CD4-positive, alpha-beta memory T cell (primary cell): ENCODE measurements around the gene ALG1. TPM values are rescaled to one million over a fixed set of nuclear protein-coding genes. Genes with fewer than 3 reads are reported as not detected.
A peak's percentile ranks its signal among the peaks of the same experiment; 100 is the strongest.
"Not testable (repeated sequence)": the region's sequence is repeated elsewhere in the genome, so short reads cannot be mapped to it uniquely, and the experiment has no call there.

Experiments used
- CTCF ChIA-PET: fragments of 350-600 bp; sonication (Branson Sonifier 250); formaldehyde crosslinking; loops from one replicate; lab custom pipeline; 2021; ENCODE audit warnings: inconsistent platforms; ENCODE audit not compliant: partially characterized antibody; lab: Charles Lee
- POLR2A ChIA-PET: fragments of 350-600 bp; sonication (Branson Sonifier 250); formaldehyde crosslinking; loops from one replicate; lab custom pipeline; 2021; ENCODE audit not compliant: partially characterized antibody; lab: Charles Lee
- DNase-seq, 5 donors: peaks; one replicate each; pipeline versions ENCODE4 v3.0.0 to v3.0.0-alpha.2; 2020 to 2022; ENCODE audit warnings: mixed read lengths in 1 of 5
- H3K27ac ChIP-seq: one replicate; pipeline ENCODE4 v1.7.0; 2013; ENCODE audit warnings: low read depth, low read length
- H3K27me3 ChIP-seq: 2 replicates; pipeline ENCODE4 v1.7.0; 2013; ENCODE audit warnings: mild to moderate bottlenecking, low read length, moderate library complexity; ENCODE audit not compliant: insufficient read depth
- H3K36me3 ChIP-seq: 2 replicates; pipeline ENCODE4 v1.7.0; 2013; ENCODE audit warnings: mild to moderate bottlenecking, low read length, moderate library complexity; ENCODE audit not compliant: insufficient read depth
- H3K4me1 ChIP-seq: 2 replicates; pipeline ENCODE4 v1.7.0; 2013; ENCODE audit warnings: mild to moderate bottlenecking, low read length, moderate library complexity; ENCODE audit not compliant: insufficient read depth
- H3K4me3 ChIP-seq, 2 donors: one replicate each; pipeline ENCODE4 v1.7.0; 2013; ENCODE audit warnings: low read length in 2 of 2, mild to moderate bottlenecking in 1 of 2
- H3K9me3 ChIP-seq, 2 donors: one replicate each; pipeline ENCODE4 v1.7.0; 2013; ENCODE audit warnings: low read length in 2 of 2, control low read depth in 1 of 2; ENCODE audit not compliant: control insufficient read depth in 1 of 2
- H3K27ac Mint-ChIP-seq, 7 donors: one replicate each; pipeline ENCODE4 v1.8.0; 2020 to 2021; ENCODE audit warnings: mixed read lengths in 7 of 7, mild to moderate bottlenecking in 6 of 7, inconsistent platforms in 3 of 7, moderate library complexity in 3 of 7
- H3K27me3 Mint-ChIP-seq, 2 donors: one replicate each; pipeline ENCODE4 v1.8.0; 2020 to 2021; ENCODE audit warnings: mixed read lengths in 2 of 2
- H3K36me3 Mint-ChIP-seq, 2 donors: one replicate each; pipeline ENCODE4 v1.8.0; 2020 to 2021; ENCODE audit warnings: mixed read lengths in 2 of 2, inconsistent platforms in 1 of 2, mild to moderate bottlenecking in 1 of 2
- H3K4me1 Mint-ChIP-seq, 4 donors: one replicate each; pipeline ENCODE4 v1.8.0; 2020 to 2021; ENCODE audit warnings: mixed read lengths in 4 of 4, mild to moderate bottlenecking in 1 of 4
- H3K4me3 Mint-ChIP-seq, 8 donors: one replicate each; pipeline ENCODE4 v1.8.0; 2020 to 2021; ENCODE audit warnings: mixed read lengths in 8 of 8, mild to moderate bottlenecking in 7 of 8, moderate library complexity in 6 of 8, inconsistent platforms in 3 of 8
- H3K9me3 Mint-ChIP-seq, 8 donors: one replicate each; pipeline ENCODE4 v1.8.0; 2020 to 2021; ENCODE audit warnings: mixed read lengths in 8 of 8, mild to moderate bottlenecking in 5 of 8, inconsistent platforms in 3 of 8, moderate library complexity in 1 of 8
- intact Hi-C: fragments of 100-400 bp; cut with micrococcal nuclease; formaldehyde crosslinking; loops from one replicate; pipeline ENCODE4 v1.15.1; 2023
- polyA plus RNA-seq, 2 donors: library from polyadenylated mRNA; unstranded; fragments of 300-500 nt; fragmentation: Illumina TruSeq; gene quantifications; one replicate each; pipeline ENCODE4 v1.2.3, GENCODE V29; 2021
- total RNA-seq, 2 experiments: library from RNA; stranded (reverse); gene quantifications; one replicate each; pipeline ENCODE4 v1.2.3, GENCODE V29; 2021

The ALG1 gene
- total and polyA plus RNA-seq, 4 experiments from 2014 or later, result 23.5 to 34.0 (median 27.7) TPM

DNA sequence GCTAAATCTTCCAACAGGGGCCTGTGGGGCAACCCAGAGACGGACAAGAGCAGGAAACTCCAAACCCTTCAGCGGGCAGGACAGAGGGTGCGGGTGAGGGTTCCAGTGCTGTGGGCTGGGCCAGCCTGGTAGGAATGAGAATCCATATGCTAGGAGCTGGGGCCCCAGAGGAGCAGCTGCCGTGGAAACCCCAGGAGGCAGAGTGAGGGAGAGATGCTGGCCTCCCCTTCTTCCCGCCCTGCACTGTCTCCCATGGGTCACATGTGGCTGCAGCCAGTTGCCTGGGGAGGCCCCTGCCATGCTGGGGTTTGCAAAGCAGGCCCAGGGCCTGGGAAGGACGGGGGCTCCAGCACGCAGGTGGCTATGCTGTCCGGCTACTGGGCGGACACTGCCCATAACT, 21.4 kb downstream of the ALG1 start:
- H3K4me3 ChIP-seq, DNase-seq, H3K27me3 Mint-ChIP-seq, H3K4me1 ChIP-seq, H3K9me3 Mint-ChIP-seq, H3K27ac Mint-ChIP-seq, H3K9me3 ChIP-seq, H3K4me3 Mint-ChIP-seq, POLR2A ChIA-PET, H3K27ac ChIP-seq, H3K27me3 ChIP-seq, H3K36me3 ChIP-seq: not testable (repeated sequence)
- CTCF ChIA-PET, result interaction anchor here (1.4 to 2.4 kb wide), 3 partner anchors 17 to 40 kb away, joined by 4 to 10 read pairs (median 6); no protein-coding TSS in a partner anchor
- Mint-ChIP-seq H3K36me3 (peaks cover 6 to 21% of the 10 kb centered on the region in 2 donors), H3K4me1 (peaks cover 11 to 24% (median 12%) of the 10 kb centered on the region in 4 donors)
- intact Hi-C loops, result loop anchor here (2.0 to 5.0 kb wide), 2 partner anchors 246 to 468 kb away; partner anchors contain the start of genes GLYR1, MGRN1 and UBN1

DNA sequence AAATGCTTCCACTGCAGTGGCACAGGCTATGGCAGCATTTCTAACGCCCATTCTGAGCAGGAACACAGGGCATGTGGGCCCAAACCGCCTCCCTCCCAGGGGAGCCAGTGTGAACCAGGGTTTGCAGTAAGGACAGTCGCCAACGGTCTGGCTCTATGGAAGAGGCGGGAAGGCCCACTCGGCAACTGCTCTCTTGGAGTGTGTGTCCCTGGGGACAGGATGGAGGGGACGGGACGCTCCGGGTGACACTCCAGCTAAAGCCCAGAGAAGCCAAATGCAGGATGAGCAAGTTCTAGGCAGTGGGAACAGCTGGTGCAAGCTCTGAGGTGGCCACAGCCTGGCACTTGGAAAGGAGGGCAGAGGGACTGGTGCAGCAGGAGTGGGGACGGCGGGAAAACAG, 22.1 kb downstream of the ALG1 start:
- H3K9me3 Mint-ChIP-seq, H3K27me3 ChIP-seq, H3K27me3 Mint-ChIP-seq, DNase-seq, H3K4me3 ChIP-seq, H3K27ac ChIP-seq, CTCF ChIA-PET, H3K4me1 ChIP-seq, POLR2A ChIA-PET, H3K9me3 ChIP-seq, H3K4me3 Mint-ChIP-seq, H3K36me3 ChIP-seq: not testable (repeated sequence)
- Mint-ChIP-seq H3K4me1 (peaks cover 11 to 27% (median 14%) of the 10 kb centered on the region in 4 donors), H3K27ac (peak overlapping the region in 3 of 7 donors; percentile 52 to 67 (median 67)), H3K36me3 (peaks cover 4 to 18% of the 10 kb centered on the region in 2 donors)
- intact Hi-C loops, result loop anchor here (2.0 to 5.0 kb wide), 2 partner anchors 246 to 469 kb away; partner anchors contain the start of genes GLYR1, MGRN1 and UBN1

DNA sequence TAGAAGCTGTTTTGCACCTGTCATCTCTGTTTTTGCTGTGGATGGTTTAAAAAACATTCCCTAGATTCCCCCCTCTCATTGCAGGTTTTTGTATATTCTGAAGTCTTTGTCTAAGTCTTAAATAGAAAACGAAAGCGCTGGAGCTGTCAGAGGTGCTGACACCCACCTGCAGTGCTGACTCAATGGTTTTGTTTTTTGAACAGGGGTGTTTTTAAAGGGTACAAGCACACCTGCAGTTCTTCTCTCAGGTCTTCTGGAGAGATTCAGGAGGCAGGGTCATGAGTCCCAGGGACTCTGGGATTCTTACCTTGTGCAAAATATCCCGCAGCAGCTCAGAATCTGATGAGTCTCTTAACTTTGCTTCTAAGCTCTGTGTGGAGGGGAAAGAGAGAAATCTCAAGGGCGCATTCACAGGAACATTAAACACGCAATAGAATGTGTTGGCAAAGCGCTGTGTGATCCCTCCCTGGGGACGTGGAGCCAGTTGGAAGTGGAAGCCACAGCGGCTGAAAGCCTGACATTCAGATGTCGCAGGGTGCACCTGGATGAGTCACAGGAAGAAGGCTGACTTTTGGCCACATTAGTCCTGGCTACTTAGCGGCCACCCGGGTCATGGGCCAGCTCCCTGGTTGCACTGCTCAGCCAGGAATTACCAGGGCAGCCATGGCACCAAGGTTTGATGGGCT, 23.6 kb downstream of the ALG1 start:
- CTCF ChIA-PET, H3K36me3 ChIP-seq, intact Hi-C loops, H3K9me3 Mint-ChIP-seq, POLR2A ChIA-PET, DNase-seq, H3K4me1 ChIP-seq, H3K9me3 ChIP-seq, H3K4me3 ChIP-seq, H3K27me3 ChIP-seq, H3K27me3 Mint-ChIP-seq, H3K27ac ChIP-seq: not testable (repeated sequence)
- peak overlapping the region in 1 of 8 donors; percentile 39 for H3K4me3 Mint-ChIP-seq
- peak overlapping the region in 4 of 7 donors; percentile 13 to 87 (median 29) for H3K27ac Mint-ChIP-seq
- H3K4me1 Mint-ChIP-seq, result peaks cover 13 to 29% (median 17%) of the 10 kb centered on the region in 4 donors
- peaks cover 4 to 12% of the 10 kb centered on the region in 2 donors for H3K36me3 Mint-ChIP-seq

DNA sequence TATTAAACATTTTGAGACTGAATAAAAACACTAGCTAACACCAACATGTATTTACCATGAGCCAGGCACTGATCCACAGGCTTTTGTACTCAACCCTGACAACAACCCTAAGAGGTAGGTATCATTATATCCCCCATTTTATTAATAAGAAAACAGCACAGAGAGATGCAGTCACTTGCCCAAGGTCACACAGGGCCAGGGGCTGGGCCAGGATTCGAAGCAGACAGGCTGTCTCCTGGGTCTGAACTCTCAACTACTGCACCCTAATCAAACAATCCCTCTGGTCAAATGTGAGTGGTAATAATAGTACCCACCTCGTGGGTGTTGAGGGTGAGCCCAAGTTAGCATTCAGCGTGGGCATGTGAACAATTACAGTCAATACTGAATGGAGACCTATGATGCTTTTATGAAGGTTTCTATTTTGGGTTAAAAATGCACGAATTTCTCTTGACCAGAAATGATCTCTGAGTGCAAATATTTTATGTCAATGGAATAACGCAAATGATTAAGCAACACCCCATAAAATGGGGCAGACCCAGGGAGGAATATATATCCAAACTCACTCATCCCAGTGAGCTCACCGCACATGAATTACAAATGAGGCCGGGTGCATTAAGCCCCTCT, 24.9 kb downstream of the ALG1 start:
- H3K4me3 Mint-ChIP-seq, result peak overlapping the region; percentile 90 to 96 (median 91)
- H3K4me1 Mint-ChIP-seq, result peaks cover 13 to 29% (median 17%) of the 10 kb centered on the region in 4 donors
- H3K4me3 ChIP-seq, H3K4me1 ChIP-seq, H3K27me3 Mint-ChIP-seq, H3K9me3 Mint-ChIP-seq, H3K27me3 ChIP-seq, CTCF ChIA-PET, H3K36me3 ChIP-seq, DNase-seq, H3K9me3 ChIP-seq, H3K36me3 Mint-ChIP-seq: not testable (repeated sequence)
- POLR2A ChIA-PET, result interaction anchor here (0.9 kb wide), 1 partner anchor 25 kb away, joined by 4 read pairs; the partner anchor contains the start of gene ALG1
- peak overlapping the region; percentile 87 to 97 (median 96) for H3K27ac Mint-ChIP-seq
- H3K27ac ChIP-seq, result peak overlapping the region; percentile 56
- intact Hi-C loops, result loop anchor here (1.0 kb wide), 2 partner anchors 25 to 63 kb away; partner anchors contain the start of genes ALG1 and NAGPA

DNA sequence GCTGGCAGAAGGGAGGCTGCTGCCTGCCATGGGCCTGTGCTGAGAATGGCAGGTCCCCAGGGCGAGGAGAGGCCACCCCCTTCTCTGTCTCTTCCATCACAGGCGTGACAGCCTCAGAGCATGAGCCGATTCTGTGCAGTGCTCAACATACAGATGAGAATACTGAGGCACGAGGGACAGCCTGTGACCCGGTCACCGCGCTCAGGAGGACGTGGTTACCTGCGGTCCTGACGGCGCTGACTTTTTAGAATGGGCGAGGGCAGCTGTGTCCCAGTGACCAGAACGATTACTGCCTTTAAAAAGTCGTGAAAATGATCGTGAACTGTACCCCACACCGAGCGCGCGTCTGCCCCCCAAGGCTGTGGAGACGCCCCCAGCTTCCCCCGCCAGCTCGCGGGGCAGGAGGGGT, 25.4 kb downstream of the ALG1 start:
- intact Hi-C loops, result loop anchor here (1.0 kb wide), 2 partner anchors 26 to 64 kb away; partner anchors contain the start of genes ALG1 and NAGPA
- H3K36me3 ChIP-seq, H3K4me1 ChIP-seq, H3K36me3 Mint-ChIP-seq, CTCF ChIA-PET, H3K9me3 Mint-ChIP-seq, H3K9me3 ChIP-seq, H3K27me3 ChIP-seq, H3K27me3 Mint-ChIP-seq: not testable (repeated sequence)
- POLR2A ChIA-PET, result interaction anchor here (0.9 kb wide), 1 partner anchor 25 kb away, joined by 4 read pairs; the partner anchor contains the start of gene ALG1
- H3K4me1 Mint-ChIP-seq, result peaks cover 12 to 28% (median 16%) of the 10 kb centered on the region in 4 donors
- peak overlapping the region; percentile 87 to 97 (median 96) for H3K27ac Mint-ChIP-seq
- Histone ChIP-seq H3K4me3 (peak overlapping the region in 1 of 2 donors; percentile 51), H3K27ac (peak overlapping the region; percentile 56)
- H3K4me3 Mint-ChIP-seq, result peak overlapping the region; percentile 90 to 96 (median 91)
- peak; percentile 37 to 67 (median 44) for DNase-seq

DNA sequence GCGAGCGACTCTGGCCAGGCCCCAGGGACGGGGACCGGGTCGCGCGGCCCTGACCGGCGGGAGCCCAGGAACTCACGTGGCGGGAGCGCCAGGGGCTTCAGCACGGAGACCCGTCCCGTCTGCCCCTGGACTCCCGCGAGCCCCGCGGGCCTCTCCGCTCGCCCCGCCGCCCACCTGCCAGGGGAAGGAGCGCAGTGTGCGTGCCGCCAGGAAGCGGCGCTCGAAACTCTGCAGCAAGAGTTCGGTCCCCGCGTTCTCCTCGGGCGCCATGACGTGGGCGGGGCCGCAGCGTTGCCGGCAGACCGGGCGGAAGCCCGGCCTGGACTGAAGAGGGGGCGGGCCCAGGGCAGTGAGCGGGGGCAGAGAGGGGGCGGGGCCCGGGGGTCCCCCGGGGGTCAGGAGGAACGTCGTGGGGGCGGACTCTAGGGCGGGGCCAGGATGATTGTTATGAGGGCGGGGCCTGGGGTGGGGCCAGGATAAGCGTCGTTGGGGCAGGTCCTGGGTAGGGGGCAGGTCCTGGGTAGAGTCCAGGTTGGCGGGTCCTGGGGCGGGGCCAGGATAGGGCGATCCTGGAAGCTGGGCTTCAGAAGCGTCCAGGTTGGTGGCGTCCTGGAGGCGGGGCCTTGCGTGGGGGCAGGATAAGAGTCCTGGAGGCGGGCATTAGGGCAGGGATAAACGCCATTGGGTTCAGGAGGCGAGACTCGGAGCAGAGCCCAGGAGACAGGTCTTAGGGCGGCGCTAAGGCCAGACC, 26.0 kb downstream of the ALG1 start, which contains the start of gene EEF2KMT:
TSS of gene EEF2KMT (minus strand) at position 326 of the 751 bp plus-strand sequence. CDS start at position 270, 56 bp downstream.
- DNase-seq, result peak in 1 of 5 donors; percentile 99
- H3K27ac Mint-ChIP-seq, result peak within 1 kb of the TSS; percentile 87 to 99 (median 99)
- not testable (repeated sequence) for H3K9me3 Mint-ChIP-seq, H3K27me3 Mint-ChIP-seq, H3K9me3 ChIP-seq, H3K27me3 ChIP-seq, H3K4me1 ChIP-seq, H3K36me3 Mint-ChIP-seq, H3K36me3 ChIP-seq
- ChIA-PET CTCF (interaction anchor here (0.6 kb wide), 1 partner anchor 15 kb away, joined by 4 read pairs; no protein-coding TSS in a partner anchor), POLR2A (interaction anchor here (0.8 to 1.9 kb wide), 5 partner anchors 26 to 363 kb away, joined by 4 to 15 read pairs (median 6); partner anchors contain the start of genes ALG1, ANKS3, DNAAF8 and GLYR1)
- peaks cover 8 to 24% (median 12%) of the 10 kb centered on the region in 4 donors for H3K4me1 Mint-ChIP-seq
- Histone ChIP-seq H3K27ac (peak within 1 kb of the TSS; percentile 56), H3K4me3 (peak within 1 kb of the TSS in 1 of 2 donors; percentile 51)
- peak within 1 kb of the TSS; percentile 92 to 97 (median 96) for H3K4me3 Mint-ChIP-seq
- intact Hi-C loops, result loop anchor here (1.0 kb wide), 2 partner anchors 26 to 64 kb away; partner anchors contain the start of genes ALG1 and NAGPA
